Peyer's patch (tissue), 4 donors: ENCODE data around the gene PPM1J. TPM values are rescaled to one million over a fixed set of nuclear protein-coding genes. Genes with fewer than 3 reads are reported as not detected.
A peak's percentile ranks its signal among the peaks of the same experiment; 100 is the strongest.

Experiments used
- DNase-seq, 3 donors: peaks; one replicate each; pipeline ENCODE4 v3.0.0-alpha.2; 2017 to 2019
- H3K27ac ChIP-seq, 4 donors: fragments of 200-600 bp; sonication (generic); one replicate each; pipeline ENCODE4 v1.5.1; 2016 to 2019
- H3K27me3 ChIP-seq, 2 donors: fragments of 200-600 bp; sonication (generic); one replicate each; pipeline ENCODE4 v1.5.1; 2019
- H3K36me3 ChIP-seq, 3 donors: fragments of 200-600 bp; sonication (generic); one replicate each; pipeline ENCODE4 v1.5.1; 2016 to 2019
- H3K4me1 ChIP-seq, 4 donors: fragments of 200-600 bp; sonication (generic); one replicate each; pipeline ENCODE4 v1.5.1; 2016 to 2019
- H3K4me3 ChIP-seq, 4 donors: fragments of 200-600 bp; sonication (generic); 1 replicate in 3 of 4; 2 replicates in 1 of 4; pipeline ENCODE4 v1.5.1; 2016 to 2019; ENCODE audit warnings: mild to moderate bottlenecking in 1 of 4
- H3K9me3 ChIP-seq, 4 donors: fragments of 200-600 bp; sonication (generic); one replicate each; pipeline ENCODE4 v1.5.1; 2016 to 2019; ENCODE audit warnings: mild to moderate bottlenecking in 1 of 4
- POLR2A ChIP-seq, 2 donors: fragments of 450-650 bp; IDR thresholded peaks; one replicate each; pipeline ENCODE4 v1.5.1; 2017; ENCODE audit warnings: antibody characterized with exemption in 2 of 2, mild to moderate bottlenecking in 2 of 2, moderate library complexity in 2 of 2
- total RNA-seq, 4 donors: library from RNA; depleted of rRNA; stranded (reverse); fragments of >200 nt; gene quantifications; one replicate each; pipeline ENCODE4 v1.1.0, GENCODE V29; 2016
- TF ChIP-seq, protein P1 (sequence below), 6 experiments: fragments of 450-650 bp in 4 of 6; fragments of 200-600 bp in 2 of 6; sonication (generic) in 1 of 6; IDR thresholded peaks; one replicate each; pipeline ENCODE4 v1.5.1; 2017 to 2019; ENCODE audit warnings: antibody characterized with exemption in 6 of 6, mild to moderate bottlenecking in 3 of 6, moderate library complexity in 1 of 6

The PPM1J gene
- total RNA-seq, 4 donors from 2014 or later: 0.67 TPM; not detected in 3

DNA sequence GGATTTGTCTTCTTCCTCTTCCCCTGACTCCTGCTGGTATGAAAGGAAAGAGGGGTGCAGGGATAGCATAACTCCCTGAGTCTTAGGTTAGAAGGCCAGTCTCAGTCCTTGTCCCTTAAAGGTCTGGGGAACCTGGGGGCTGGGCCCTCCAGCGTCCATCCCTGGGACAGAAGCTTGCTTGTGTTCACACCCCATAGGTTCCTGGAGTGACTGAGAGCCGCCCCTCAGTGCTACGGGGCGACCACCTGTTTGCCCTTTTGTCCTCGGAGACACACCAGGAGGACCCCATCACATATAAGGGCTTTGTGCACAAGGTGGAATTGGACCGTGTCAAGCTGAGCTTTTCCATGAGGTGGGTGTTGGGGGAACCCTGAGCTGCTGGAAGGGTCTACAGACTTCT is 21.3 kb downstream of the PPM1J start:
- Histone ChIP-seq H3K27ac (no peak overlapping the region), H3K4me3 (no peak overlapping the region), H3K9me3 (no peaks in the 10 kb centered on the region), H3K36me3 (peaks cover 0 to 89% (median 0%) of the 10 kb centered on the region in 3 donors), H3K4me1 (peaks cover 0 to 11% (median 0%) of the 10 kb centered on the region in 4 donors), H3K27me3 (no peaks in the 10 kb centered on the region)
- peak in 1 of 3 donors; percentile 18 for DNase-seq
- TF ChIP-seq, protein P1, sequence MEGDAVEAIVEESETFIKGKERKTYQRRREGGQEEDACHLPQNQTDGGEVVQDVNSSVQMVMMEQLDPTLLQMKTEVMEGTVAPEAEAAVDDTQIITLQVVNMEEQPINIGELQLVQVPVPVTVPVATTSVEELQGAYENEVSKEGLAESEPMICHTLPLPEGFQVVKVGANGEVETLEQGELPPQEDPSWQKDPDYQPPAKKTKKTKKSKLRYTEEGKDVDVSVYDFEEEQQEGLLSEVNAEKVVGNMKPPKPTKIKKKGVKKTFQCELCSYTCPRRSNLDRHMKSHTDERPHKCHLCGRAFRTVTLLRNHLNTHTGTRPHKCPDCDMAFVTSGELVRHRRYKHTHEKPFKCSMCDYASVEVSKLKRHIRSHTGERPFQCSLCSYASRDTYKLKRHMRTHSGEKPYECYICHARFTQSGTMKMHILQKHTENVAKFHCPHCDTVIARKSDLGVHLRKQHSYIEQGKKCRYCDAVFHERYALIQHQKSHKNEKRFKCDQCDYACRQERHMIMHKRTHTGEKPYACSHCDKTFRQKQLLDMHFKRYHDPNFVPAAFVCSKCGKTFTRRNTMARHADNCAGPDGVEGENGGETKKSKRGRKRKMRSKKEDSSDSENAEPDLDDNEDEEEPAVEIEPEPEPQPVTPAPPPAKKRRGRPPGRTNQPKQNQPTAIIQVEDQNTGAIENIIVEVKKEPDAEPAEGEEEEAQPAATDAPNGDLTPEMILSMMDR (IDR thresholded peaks at IDR 0.05): no peak
- TF ChIP-seq POLR2A (IDR thresholded peaks at IDR 0.05): no peak

DNA sequence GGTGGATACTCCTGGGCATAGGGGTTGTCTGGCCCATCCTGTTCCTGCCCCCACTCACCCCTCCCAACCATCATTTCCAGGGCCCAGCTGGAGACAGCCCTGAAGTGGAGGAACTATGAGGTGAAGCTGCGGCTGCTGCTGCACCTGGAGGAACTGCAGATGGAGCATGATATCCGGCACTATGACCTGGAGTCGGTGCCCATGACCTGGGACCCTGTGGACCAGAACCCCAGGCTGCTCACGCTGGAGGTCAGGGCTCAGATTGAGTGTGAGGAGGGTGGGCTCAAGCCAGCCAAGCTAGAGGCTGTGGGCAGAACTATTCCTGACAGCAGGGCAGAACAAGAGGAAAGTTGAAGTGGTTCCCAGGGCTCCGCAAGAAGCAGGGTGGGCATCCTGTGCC is 22.5 kb downstream of the PPM1J start:
- Histone ChIP-seq H3K27ac (no peak overlapping the region), H3K27me3 (no peaks in the 10 kb centered on the region), H3K4me3 (no peak overlapping the region), H3K4me1 (peaks cover 0 to 2% (median 0%) of the 10 kb centered on the region in 4 donors), H3K9me3 (no peaks in the 10 kb centered on the region), H3K36me3 (peaks cover 0 to 86% (median 0%) of the 10 kb centered on the region in 3 donors)
- DNase-seq: peak in 1 of 3 donors; percentile 33
- TF ChIP-seq, protein P1 (IDR thresholded peaks at IDR 0.05): no peak

DNA sequence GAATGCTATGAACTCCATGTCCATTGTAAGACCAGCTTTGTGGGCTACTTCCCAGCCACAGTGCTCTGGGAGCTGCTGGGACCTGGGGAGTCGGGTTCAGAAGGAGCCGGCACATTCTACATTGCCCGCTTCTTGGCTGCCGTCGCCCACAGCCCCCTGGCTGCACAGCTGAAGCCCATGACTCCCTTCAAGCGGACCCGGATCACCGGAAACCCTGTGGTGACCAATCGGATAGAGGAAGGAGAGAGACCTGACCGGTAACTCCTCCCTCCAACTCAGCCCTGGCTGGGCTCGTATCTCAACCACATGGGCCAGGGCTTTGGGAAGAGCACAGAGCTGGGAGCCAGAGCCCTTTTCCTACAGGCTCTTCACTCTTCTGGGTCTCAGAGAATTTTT is 25.3 kb downstream of the PPM1J start:
- DNase-seq: peak in 1 of 3 donors; percentile 37
- Histone ChIP-seq H3K9me3 (no peaks in the 10 kb centered on the region), H3K27me3 (no peaks in the 10 kb centered on the region), H3K4me1 (no peaks in the 10 kb centered on the region), H3K36me3 (peaks cover 0 to 57% (median 0%) of the 10 kb centered on the region in 3 donors), H3K27ac (no peak overlapping the region), H3K4me3 (no peak overlapping the region)
- TF ChIP-seq, protein P1 (IDR thresholded peaks at IDR 0.05): no peak
- no peak for TF ChIP-seq POLR2A (IDR thresholded peaks at IDR 0.05)

DNA sequence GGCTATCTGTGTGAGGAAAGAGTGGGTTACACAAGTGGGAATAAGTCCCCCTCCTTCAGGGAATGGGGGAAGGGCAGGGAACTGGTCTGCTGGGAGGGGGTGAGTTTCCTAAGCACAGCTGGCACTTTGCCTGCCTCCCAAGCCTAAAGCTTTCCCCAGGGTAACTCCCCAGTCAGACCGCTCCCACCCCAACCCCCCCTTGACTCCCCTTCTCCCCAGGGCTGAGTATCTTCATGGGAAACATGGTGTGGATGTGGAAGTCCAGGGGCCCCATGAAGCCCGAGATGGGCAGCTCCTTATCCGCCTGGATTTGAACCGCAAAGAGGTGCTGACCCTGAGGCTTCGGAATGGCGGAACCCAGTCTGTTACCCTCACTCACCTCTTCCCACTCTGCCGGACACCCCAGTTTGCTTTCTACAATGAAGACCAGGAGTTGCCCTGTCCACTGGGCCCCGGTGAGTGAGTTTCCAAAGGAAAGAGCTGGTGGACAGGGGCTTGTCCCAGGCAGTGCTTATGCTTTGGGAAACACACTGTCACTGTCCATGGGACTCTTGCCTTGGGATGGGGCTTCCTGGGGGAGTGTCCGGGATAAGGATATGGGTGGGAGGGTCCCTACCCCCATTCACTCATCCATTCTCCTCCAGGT is 25.8 kb downstream of the PPM1J start:
- H3K27me3 ChIP-seq: no peaks in the 10 kb centered on the region
- no peaks in the 10 kb centered on the region for H3K4me1 ChIP-seq
- peak overlapping the region in 1 of 4 donors; percentile 14 for H3K27ac ChIP-seq
- TF ChIP-seq POLR2A (IDR thresholded peaks at IDR 0.05): no peak
- TF ChIP-seq, protein P1 (IDR thresholded peaks at IDR 0.05): no peak
- H3K9me3 ChIP-seq: no peaks in the 10 kb centered on the region
- peak in 1 of 3 donors; percentile 34 for DNase-seq
- no peak overlapping the region for H3K4me3 ChIP-seq
- H3K36me3 ChIP-seq: peaks cover 0 to 52% (median 0%) of the 10 kb centered on the region in 3 donors

DNA sequence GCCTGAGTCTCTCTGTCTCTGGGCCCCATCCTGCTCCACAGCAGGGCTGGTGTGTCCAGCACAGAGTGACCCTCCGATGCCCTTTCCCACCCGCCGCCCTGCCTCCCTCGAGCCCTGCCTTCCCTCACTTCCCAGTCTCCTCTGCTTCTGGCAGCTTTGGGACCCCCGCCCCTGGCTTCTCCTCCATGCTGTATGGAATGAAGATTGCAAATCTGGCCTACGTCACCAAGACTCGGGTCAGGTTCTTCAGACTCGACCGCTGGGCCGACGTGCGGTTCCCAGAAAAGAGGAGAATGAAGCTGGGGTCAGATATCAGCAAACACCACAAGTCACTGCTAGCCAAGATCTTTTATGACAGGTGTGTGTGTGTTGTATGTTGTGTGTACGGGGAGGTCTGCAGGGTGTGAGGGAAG is 26.3 kb downstream of the PPM1J start:
- peak in 1 of 3 donors; percentile 41 for DNase-seq
- Histone ChIP-seq H3K4me3 (no peak overlapping the region), H3K36me3 (peaks cover 0 to 47% (median 0%) of the 10 kb centered on the region in 3 donors), H3K27ac (peak overlapping the region in 1 of 4 donors; percentile 14), H3K27me3 (no peaks in the 10 kb centered on the region), H3K9me3 (no peaks in the 10 kb centered on the region), H3K4me1 (no peaks in the 10 kb centered on the region)
- TF ChIP-seq, protein P1 (IDR thresholded peaks at IDR 0.05): no peak
- no peak for TF ChIP-seq POLR2A (IDR thresholded peaks at IDR 0.05)
